Stimulated activated CD4-positive, alpha-beta T cell treated with anti-CD3 and anti-CD28 coated beads, Interleukin-2, amount 100 ng/mL, for 24 hours (primary cell): ENCODE measurements around the gene CLDN18.

ENCODE experiments used
- DNase-seq, 2 donors: peaks; one replicate each; pipeline ENCODE4 v3.0.0-alpha.2; 2020

CLDN18 gene

DNA sequence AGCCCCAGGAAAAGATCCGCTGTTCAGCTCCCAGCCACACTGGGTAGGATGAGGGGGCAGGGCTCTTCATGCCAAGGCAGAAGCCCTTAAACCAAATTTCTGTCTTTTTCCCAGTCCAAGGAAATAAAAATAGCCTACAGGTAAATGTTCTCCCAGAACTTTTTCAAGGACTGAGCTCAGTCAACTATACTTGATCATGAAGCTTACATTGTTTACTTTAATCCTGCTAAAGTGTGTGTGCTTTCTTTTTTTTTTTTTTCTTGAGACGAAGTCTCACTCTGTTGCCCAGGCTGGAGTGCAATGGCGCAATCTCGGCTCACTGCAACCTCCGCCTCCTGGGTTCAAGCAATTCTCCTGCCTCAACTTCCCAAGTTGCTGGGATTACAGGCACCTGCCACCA is 17.9 kb downstream of the CLDN18 start:
- DNase-seq = no peak

DNA sequence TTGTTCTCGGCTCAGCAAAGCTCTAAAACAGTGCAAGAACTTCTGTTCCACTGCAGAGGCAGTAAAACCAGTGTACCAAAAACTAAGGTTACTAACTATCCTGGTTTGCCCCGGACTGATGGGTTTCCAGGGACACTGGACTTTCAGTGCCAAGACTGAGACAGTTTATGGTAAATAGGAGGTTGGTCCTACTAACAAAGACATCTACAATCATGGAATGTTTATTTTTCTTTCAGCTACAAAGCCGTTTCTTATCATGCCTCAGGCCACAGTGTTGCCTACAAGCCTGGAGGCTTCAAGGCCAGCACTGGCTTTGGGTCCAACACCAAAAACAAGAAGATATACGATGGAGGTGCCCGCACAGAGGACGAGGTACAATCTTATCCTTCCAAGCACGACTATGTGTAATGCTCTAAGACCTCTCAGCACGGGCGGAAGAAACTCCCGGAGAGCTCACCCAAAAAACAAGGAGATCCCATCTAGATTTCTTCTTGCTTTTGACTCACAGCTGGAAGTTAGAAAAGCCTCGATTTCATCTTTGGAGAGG is 20.8 kb downstream of the CLDN18 start:
- no peak for DNase-seq

DNA sequence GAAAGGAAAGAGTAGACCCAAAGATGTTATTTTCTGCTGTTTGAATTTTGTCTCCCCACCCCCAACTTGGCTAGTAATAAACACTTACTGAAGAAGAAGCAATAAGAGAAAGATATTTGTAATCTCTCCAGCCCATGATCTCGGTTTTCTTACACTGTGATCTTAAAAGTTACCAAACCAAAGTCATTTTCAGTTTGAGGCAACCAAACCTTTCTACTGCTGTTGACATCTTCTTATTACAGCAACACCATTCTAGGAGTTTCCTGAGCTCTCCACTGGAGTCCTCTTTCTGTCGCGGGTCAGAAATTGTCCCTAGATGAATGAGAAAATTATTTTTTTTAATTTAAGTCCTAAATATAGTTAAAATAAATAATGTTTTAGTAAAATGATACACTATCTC is 21.6 kb downstream of the CLDN18 start:
- DNase-seq = no peak

DNA sequence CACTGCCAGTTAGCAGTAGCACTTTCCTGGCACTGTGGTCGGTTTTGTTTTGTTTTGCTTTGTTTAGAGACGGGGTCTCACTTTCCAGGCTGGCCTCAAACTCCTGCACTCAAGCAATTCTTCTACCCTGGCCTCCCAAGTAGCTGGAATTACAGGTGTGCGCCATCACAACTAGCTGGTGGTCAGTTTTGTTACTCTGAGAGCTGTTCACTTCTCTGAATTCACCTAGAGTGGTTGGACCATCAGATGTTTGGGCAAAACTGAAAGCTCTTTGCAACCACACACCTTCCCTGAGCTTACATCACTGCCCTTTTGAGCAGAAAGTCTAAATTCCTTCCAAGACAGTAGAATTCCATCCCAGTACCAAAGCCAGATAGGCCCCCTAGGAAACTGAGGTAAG is 22.6 kb downstream of the CLDN18 start:
- DNase-seq = no peak

DNA sequence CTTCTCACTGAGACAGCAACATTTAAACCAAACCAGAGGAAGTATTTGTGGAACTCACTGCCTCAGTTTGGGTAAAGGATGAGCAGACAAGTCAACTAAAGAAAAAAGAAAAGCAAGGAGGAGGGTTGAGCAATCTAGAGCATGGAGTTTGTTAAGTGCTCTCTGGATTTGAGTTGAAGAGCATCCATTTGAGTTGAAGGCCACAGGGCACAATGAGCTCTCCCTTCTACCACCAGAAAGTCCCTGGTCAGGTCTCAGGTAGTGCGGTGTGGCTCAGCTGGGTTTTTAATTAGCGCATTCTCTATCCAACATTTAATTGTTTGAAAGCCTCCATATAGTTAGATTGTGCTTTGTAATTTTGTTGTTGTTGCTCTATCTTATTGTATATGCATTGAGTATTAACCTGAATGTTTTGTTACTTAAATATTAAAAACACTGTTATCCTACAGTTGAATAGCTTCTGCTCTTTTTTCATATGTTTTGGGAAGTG is 23.3 kb downstream of the CLDN18 start:
- DNase-seq = no peak

DNA sequence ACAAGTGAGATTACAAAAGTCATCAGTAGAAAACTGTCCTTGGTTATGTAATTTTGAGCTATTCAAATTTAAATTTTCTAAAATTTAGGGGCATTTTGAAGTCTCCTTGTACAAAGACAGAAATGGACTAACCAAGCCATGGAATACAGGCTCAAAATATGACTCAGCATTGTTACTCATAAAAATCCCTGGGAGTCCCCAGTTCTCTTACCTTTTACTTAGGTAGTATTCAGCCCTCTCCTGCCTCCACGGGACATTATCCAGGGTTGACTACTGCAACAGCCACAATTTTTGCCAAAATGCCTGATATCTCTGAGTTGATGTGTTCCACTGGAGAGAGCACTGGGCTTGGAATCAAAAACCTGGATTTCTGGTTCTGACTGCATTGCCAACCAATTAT is 25.0 kb downstream of the CLDN18 start:
- DNase-seq = no peak

DNA sequence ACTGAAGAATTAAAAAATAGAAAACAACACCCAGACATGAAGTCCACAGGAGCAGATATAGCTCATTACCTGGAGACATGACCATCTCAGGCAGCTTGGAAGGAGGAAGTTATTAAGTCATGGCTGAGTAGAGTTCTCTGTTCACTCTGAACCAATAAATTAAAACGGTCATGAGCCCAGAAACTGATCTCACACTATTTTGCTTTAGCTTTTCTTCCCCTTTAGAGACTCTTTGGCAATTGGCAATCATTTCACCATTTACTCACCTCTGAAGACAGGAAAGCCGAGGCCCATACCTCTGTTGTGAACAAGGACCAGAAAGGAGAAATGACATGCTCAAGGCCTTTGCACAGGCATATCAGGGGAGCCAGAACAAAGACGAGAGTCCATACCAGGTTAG is 26.6 kb downstream of the CLDN18 start:
- DNase-seq = no peak

DNA sequence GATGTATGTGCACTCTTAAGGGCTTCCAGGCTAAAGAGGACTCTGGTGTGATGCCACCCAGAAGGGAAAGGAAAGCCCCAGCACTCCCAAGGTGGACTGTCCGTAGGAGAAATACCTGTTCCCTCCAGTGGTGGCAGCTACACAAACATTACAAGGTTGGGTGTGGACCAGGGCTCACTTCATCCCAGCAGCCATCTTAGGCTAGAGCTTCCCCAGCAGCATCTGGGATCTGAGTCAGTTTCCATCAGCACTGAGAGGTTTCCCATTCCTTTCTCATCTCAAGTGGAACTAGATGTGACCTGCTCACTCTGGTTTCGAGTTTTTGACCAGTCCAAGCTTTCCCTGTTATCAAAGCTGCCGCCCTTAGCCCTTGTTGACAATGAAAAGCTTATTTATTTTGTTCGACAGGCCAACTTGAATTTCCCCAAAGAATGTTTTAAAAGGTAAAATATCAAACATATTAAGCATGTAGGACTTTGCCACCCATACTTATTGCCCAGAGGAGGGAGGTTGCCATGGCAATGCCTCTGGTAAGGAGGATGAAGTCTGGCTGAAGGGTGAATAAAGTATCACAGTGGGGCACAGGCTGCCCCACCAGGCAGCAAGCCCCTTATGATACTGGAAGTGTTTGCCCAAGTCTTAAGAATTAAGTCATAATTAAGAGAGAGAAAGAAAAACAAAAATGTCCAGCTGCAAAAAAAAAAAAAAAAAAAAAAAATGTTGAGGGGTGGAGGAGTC is 28.9 kb downstream of the CLDN18 start:
- DNase-seq = no peak

DNA sequence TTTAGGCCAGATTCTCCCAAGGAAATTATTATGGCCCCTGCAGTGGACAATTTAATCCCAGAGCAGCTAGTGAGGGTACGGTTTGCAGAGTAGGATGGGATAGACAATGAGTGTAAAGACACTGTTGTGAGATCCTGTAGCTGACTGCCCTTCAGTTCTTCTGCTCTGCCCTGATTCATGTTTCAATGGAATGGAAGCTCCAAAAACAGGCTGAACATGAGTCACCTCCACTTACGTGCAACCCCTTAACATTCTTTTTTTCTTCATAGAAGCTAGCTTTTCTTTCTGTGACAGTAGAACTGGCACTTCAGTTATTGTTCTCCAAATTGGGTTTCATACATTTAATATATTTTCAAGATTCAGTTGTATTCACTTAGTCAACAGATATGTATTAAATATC is 32.1 kb downstream of the CLDN18 start:
- no peak for DNase-seq

DNA sequence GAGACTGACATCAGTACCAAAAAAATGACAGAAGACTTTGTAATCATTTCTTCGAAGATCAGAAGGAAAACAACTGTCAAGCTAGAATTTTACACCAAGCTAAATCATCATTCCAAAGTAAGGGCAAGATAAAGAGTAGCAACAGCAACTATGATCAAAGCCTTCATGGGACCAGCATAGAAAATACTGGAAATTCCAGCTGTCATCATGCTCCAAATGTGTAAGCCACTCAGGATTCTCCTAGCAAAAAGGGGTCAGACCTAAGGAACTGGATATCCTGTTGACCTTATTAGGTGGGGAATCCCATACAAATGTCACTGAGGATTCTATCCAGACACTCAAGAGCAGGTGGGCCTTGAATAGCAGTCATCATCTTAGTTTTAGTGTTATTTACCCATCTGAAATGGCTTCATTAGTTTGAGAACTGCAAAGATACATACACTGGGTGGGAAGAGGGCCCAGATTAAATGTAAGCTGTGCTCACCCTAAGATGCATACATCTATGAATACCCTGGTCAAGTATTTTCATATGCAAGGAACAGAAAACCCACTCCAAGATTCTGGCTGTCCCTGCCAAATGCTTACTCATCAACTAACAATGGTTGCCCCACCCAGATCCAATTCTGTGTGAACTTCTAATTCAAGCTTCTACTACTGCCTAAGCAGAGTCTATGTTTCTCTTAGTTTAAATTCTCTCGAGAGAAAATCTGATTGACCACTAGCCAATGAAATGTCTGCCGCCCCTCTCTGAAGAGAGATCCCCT is 33.5 kb downstream of the CLDN18 start:
- DNase-seq = no peak

DNA sequence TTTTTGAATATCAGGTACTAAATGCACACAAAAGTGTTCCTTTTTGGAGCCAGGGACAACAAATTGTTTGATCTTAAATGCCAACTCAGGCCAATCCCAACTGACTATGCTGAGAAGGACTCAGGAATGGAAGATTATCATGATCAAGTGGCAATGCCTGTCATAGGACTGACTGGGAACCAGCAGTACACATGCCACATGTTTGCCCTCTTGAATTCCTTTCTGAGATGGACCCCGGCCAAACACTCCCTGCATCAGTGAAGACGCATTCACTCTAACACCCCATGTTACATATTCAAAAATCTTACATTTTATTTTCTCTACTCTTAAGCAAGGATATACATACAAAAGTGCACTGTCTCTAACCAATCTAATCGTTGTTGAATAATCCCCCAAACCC is 36.1 kb downstream of the CLDN18 start:
- no peak for DNase-seq

DNA sequence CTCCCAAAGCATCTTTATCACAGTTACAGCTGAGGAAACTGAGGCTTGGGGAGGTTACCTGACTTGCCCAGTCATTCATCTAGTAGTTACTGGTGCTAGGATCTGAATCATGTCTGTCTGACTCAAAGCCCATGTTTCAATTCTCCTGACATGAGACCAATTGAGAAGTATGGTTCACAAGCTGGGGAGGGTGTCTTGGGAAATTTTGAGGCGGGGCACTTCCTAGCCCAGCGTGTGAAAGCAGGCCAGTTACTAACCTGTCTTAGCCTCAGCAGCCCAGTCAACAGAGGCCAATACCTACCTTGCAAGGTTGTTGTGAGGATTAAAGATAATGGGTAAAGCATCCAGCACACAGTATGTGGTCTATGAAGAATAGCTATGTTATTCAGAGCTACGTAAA is 37.0 kb downstream of the CLDN18 start:
- no peak for DNase-seq

DNA sequence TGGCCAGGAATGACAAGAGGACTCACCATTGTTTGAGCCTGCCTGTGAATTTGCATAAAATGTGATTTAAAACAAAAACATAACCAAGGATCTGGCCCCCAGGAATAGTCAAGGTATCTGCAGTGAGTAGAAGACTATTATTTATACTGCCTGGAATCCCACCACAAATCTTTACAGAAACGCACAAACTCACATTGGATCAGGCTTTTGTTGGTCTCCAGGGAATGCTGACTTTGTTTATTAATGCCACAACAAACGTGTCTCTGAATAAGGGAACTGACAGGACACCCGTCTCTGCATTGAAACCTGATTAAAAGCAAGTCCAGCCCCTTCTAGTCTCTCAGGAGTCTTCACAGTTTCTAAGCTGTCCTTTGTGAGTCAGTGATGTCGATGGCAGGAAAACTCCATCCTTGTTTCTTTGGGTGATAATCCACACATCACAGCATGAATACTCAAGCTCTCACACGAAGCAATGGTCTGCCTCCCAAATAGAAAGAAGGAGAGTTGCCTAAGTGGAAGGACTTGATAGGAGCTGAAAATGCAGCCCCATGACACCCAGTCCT is 37.7 kb downstream of the CLDN18 start:
- DNase-seq = no peak

DNA sequence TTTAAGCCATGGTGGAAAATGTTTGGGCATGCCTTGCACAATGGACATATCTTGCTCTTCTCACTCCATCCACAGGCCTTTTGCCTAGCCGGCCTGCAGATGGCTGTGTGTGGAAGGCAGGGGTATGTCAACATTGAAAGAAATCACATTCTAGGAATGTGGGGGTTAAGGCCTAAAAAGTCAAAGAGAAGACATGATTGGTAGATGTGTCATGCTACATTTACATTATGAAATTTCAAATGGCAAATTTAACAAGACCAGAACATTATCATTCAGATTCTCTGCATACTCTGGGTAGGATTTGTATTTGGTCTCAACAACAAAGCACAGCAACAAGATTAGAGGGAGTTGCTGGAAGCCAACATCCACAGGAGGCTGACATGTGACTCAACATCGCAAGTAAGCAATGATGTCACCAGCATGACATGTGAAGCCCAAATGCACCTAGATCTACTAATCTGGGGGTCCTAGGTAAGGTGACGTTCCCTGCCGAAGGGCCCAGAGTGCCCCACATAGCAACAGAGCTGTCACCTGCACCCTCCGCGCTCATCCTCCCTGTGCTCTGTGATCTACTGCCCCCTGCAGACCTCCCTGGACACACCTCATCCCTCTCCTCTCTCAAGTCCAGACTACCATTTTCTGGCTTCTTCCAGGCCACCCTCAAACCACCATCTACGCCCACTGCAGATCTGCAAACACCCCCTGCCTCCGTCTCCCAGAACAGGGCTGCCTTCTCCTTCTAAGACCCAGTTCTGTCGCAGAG is 39.4 kb downstream of the CLDN18 start:
- DNase-seq = no peak

DNA sequence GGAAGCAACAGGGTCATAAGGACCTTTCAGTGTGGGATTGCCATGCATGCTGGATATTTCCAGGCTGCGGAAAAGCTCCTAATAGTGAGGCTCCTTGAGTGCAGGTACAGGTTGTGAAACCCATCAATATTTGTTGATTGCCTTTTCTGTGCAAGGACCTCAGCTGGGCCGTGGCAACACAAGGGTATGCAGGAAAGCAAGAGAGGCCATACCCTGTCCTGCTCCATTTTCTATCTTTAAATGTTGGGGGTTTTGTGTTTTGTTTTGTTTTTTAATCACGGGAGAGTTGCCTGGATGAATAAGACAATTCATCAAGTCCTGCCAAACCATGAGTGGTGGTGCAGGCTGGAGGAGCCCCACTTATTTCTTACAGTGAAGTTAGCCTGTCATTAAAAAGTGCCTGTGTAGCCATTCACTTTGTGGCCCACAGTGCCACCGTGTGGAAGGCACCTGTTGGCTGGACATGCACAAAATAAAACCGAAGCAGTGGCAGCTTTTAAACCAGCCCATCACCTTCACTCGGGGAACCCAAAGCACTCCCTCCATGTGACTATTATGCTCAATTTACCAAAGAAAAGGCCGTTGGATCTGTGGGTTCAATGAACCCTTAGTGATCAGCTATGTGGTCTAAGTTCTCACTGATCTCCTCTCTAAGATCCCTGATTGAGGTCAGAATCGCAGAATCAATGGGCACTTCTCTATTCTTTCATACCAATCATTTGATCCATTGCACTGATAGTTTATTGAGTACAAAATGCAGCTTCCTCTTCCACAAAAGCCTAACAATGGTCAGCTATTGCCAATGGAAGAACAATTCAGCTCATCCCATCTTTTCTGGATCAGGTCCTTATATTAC is 42.2 kb downstream of the CLDN18 start:
- peak in 1 of 2 donors; percentile 39 for DNase-seq

DNA sequence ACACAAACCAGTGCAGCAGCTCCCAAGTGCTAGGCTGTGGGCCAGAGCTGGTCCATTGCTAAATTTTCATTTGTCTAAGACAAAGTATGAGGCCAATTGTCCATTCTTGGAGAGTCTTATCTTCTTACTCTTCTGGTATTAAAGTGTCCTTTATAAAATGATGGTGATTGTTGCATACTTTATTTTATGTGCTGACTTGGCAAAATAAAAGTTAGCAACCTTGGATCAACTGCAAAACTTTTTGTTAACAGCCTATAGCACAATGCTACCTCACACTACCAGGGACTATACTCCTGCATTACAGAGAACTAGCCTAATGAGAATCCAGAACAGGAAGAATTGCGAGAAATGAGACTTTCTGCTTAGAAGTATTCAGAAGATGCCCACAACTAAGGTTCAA is 44.1 kb downstream of the CLDN18 start:
- DNase-seq = no peak

DNA sequence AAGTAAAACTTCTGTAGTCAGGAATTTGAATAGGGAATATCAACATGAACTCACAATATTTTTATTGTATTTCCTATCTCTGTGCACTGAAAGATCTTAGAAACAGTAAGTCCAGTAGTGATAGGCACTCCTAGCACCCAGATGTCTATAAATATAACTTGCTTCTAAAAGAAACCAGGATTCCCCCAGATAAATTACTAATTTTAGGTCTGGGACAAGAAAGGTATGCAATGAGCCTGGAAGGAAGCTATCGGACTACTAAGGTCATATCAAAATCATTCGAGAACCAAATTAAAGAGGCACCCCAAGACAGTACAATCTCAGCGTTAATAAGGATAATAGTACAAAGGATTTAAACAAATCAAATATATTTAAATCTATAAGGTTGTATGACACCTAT is 47.4 kb downstream of the CLDN18 start:
- no peak for DNase-seq

DNA sequence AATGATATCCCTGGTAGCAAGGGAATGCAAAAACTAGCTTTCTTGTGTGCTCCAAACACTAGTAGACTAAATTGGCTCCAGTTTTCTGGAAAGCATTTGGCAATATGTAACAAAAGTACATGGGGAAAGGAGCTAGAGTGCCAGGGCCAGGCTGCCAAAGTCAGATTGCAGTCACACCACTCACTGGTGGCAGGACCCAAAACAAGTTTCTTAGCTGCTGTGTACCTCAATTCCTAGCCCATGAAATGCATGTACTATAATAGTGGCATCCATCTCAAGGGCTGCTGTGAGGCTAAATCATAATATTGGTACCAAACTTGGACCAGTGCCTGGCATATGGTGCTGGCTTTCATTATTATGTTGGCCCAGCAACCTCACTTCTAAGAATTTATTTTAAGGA is 49.3 kb downstream of the CLDN18 start:
- no peak for DNase-seq

DNA sequence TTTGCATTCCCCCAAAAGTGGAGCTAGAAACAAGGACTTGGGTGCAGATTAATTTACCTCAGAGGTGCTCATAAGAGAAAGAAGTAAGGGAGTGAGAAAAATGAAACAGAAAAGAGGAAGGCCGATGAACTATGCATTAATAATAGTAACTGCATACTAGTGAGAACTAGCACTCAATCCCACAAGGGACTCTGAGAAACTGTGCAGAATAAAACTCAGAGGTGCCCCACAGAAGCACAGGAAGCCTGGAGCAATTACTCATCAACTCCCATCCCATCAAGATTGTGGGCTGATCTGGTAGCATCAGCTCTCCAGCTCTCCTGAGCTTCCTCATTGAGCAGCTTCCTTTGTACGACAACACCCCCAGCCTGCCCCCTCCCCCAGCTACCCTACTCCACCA is 50.8 kb downstream of the CLDN18 start:
- no peak for DNase-seq

DNA sequence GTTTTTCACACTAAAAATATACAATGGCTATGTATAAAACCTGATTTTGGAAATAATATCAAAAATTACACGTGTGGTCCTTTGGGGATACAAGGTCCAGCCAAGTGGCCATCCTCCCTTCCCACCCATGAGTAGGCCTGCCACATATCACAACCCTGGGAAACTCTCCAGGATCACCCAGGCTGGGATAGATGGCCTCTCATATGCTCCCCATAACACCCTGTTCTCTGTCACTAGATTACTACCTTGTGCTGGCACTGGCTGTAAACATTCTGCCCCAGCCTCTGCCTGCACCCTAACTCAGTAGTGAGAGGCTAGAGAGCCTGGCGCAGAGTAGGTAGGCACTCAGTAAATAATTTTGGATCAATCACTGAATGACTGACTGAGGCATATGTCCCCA is 52.1 kb downstream of the CLDN18 start:
- no peak for DNase-seq

DNA sequence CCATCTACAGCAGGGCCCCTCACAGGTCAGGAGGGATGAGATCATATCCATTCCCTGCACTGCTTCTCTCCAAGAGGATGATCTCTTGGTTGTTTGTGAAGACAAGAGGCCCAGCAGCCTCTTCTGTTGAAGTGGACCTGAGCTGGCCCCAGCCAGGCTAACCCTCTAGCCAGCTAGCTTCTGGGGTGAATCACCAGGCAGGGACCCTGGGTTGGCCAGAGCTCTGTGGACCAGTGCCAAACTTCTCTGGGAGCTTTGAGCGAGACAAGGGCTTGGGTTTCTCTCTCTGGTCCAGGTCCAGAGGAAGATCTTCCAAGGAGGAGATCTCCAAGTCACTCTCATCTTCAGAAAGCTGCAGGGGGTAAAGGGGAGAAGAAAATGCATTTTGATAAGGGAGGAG is 52.7 kb downstream of the CLDN18 start:
- no peak for DNase-seq

DNA sequence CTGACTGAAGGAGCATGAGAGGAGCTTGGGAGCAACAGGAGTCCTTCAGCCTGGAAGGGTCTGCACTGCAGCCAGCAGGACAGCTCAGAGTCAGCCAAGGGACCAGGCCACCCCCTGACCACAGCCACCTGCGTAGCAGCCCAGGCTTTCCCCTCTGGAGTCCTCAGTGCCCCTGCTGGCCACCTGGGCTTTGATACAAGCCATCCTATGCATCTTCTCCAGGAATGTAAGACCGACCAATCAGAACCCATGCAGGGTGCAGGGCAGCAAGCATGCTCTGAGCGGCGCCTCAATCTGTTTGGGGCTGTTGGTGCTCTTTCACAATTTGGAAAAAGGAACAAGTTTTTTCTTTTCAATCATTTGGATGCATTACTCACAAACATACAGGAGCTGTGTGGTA is 53.5 kb downstream of the CLDN18 start:
- DNase-seq = no peak
